SU-DHL-6 (cell line): Measurements from ENCODE around the gene RANBP1.

Experiments
- H2AFZ ChIP-seq: fragments of 200-600 bp; sonication (generic); 2 replicates; pipeline ENCODE4 v1.6.1; 2014; ENCODE audit warnings: low read depth, mild to moderate bottlenecking, moderate library complexity, mixed read lengths, antibody characterized with exemption, low read length; ENCODE audit not compliant: severe bottlenecking
- H3F3A ChIP-seq: fragments of 200-600 bp; shearing (Covaris generic); 2 replicates; pipeline ENCODE4 v1.6.0; 2016; ENCODE audit warnings: antibody characterized with exemption, mild to moderate bottlenecking; ENCODE audit not compliant: insufficient read depth
- H3K27ac ChIP-seq: fragments of 200-600 bp; sonication (generic); 2 replicates; pipeline ENCODE4 v1.5.1; 2016; ENCODE audit warnings: low read depth, mild to moderate bottlenecking, low read length, moderate library complexity, mixed read lengths
- H3K27me3 ChIP-seq: fragments of 200-600 bp; sonication (generic), shearing (Covaris generic); 2 replicates; pipeline ENCODE4 v1.6.0; 2014; ENCODE audit warnings: mild to moderate bottlenecking, low read length
- H3K36me3 ChIP-seq: fragments of 200-600 bp; sonication (generic); 2 replicates; pipeline ENCODE4 v1.6.1; 2014; ENCODE audit warnings: mild to moderate bottlenecking, low read length, mixed read lengths
- H3K4me2 ChIP-seq: fragments of 300-600, 200-600 bp; shearing (Covaris generic), sonication (generic); 2 replicates; pipeline ENCODE4 v1.6.0; 2014; ENCODE audit warnings: low read length, low read depth, mild to moderate bottlenecking; ENCODE audit not compliant: poor library complexity, severe bottlenecking
- H3K4me3 ChIP-seq: fragments of 200-600 bp; sonication (generic); 2 replicates; pipeline ENCODE4 v1.5.1; 2014; ENCODE audit warnings: antibody characterized with exemption, low read length, mild to moderate bottlenecking, mixed read lengths; ENCODE audit not compliant: insufficient read depth, poor library complexity, severe bottlenecking
- H3K79me2 ChIP-seq: fragments of 200-600 bp; sonication (generic); 2 replicates; pipeline ENCODE4 v1.6.1; 2014; ENCODE audit warnings: mild to moderate bottlenecking, low read length, moderate library complexity; ENCODE audit not compliant: insufficient read depth
- H3K9ac ChIP-seq: fragments of 200-600 bp; sonication (generic); 2 replicates; pipeline ENCODE4 v1.7.0; 2014; ENCODE audit warnings: mild to moderate bottlenecking, low read length
- H3K9me2 ChIP-seq: fragments of 200-600 bp; sonication (generic); replicated peaks from 2 replicates; pipeline ENCODE4 v1.6.1; 2014; ENCODE audit warnings: low read length; ENCODE audit not compliant: insufficient read depth
- H3K9me3 ChIP-seq: fragments of 200-600 bp; sonication (generic); 2 replicates; pipeline ENCODE4 v1.6.1; 2014; ENCODE audit warnings: low read length, mixed read lengths; ENCODE audit not compliant: insufficient read depth
- H4K20me1 ChIP-seq: fragments of 200-600 bp; sonication (generic); 2 replicates; pipeline ENCODE4 v1.6.1; 2014; ENCODE audit warnings: low read depth, mild to moderate bottlenecking, antibody characterized with exemption, low read length, moderate library complexity, mixed read lengths
- EZH2phosphoT487 ChIP-seq: fragments of 200-600 bp; sonication (generic), shearing (Covaris generic); conservative IDR thresholded peaks from 2 replicates; pipeline ENCODE4 v1.6.1; 2018; ENCODE audit warnings: mild to moderate bottlenecking, antibody characterized with exemption, low read length, moderate library complexity, mixed read lengths
- TF ChIP-seq, protein P1 (sequence below): fragments of 200-600 bp; sonication (generic); IDR thresholded peaks from one replicate; pipeline ENCODE4 v1.5.1; 2017; ENCODE audit warnings: antibody characterized with exemption, mild to moderate bottlenecking, low read length, moderate library complexity; ENCODE audit not compliant: insufficient read depth, poor library complexity, severe bottlenecking

Gene RANBP1

GRCh38 chr22:20150381-20151275 is 34.7 kb downstream of the RANBP1 start, which contains the start of gene CCDC188:
Gene CCDC188 (minus strand): TSS chr22:20151055. CDS start chr22:20150986, 69 bp downstream.
- H3K4me3 ChIP-seq: no peak within 1 kb of the TSS
- H3K9me2 ChIP-seq: no peaks in the 10 kb centered on the region
- no peaks in the 10 kb centered on the region for H4K20me1 ChIP-seq
- no peaks in the 10 kb centered on the region for H3K79me2 ChIP-seq
- H3K27ac ChIP-seq: no peak within 1 kb of the TSS
- no peak for TF ChIP-seq EZH2phosphoT487
- TF ChIP-seq, protein P1, sequence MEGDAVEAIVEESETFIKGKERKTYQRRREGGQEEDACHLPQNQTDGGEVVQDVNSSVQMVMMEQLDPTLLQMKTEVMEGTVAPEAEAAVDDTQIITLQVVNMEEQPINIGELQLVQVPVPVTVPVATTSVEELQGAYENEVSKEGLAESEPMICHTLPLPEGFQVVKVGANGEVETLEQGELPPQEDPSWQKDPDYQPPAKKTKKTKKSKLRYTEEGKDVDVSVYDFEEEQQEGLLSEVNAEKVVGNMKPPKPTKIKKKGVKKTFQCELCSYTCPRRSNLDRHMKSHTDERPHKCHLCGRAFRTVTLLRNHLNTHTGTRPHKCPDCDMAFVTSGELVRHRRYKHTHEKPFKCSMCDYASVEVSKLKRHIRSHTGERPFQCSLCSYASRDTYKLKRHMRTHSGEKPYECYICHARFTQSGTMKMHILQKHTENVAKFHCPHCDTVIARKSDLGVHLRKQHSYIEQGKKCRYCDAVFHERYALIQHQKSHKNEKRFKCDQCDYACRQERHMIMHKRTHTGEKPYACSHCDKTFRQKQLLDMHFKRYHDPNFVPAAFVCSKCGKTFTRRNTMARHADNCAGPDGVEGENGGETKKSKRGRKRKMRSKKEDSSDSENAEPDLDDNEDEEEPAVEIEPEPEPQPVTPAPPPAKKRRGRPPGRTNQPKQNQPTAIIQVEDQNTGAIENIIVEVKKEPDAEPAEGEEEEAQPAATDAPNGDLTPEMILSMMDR: no peak
- no peaks in the 10 kb centered on the region for H3K9me3 ChIP-seq
- H3K36me3 ChIP-seq: no peaks in the 10 kb centered on the region
- H3K4me2 ChIP-seq: no peak within 1 kb of the TSS
- H3F3A ChIP-seq: no peaks in the 10 kb centered on the region
- H2AFZ ChIP-seq: no peak within 1 kb of the TSS
- no peak within 1 kb of the TSS for H3K9ac ChIP-seq
- no peaks in the 10 kb centered on the region for H3K27me3 ChIP-seq

DNA sequence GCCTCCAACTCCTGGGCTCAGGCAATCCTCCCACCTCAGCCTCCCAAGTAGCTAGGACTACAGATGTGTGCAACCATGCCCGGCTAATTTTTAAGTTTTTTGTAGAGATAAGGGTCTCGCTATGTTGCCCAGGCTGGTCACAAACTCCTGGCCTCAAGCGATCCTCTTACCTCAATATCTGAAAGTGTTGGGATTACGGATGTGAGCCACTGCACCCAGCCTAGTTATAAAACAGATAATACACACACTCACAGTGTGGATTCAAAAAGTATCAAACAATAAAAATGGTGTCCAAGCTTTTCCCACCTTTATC is 35.3 kb downstream of the RANBP1 start:
- no peaks in the 10 kb centered on the region for H3K79me2 ChIP-seq
- no peak overlapping the region for H3K9ac ChIP-seq
- TF ChIP-seq, protein P1: no peak
- TF ChIP-seq EZH2phosphoT487: no peak
- H3K27me3 ChIP-seq: no peaks in the 10 kb centered on the region
- no peaks in the 10 kb centered on the region for H3F3A ChIP-seq
- no peaks in the 10 kb centered on the region for H3K36me3 ChIP-seq
- no peaks in the 10 kb centered on the region for H3K9me3 ChIP-seq
- H3K9me2 ChIP-seq: no peaks in the 10 kb centered on the region
- no peak overlapping the region for H2AFZ ChIP-seq
- no peak overlapping the region for H3K4me2 ChIP-seq
- no peak overlapping the region for H3K4me3 ChIP-seq
- H3K27ac ChIP-seq: no peak overlapping the region
- no peaks in the 10 kb centered on the region for H4K20me1 ChIP-seq

GRCh38 chr22:20152464-20152890 is 36.6 kb downstream of the RANBP1 start:
- Histone ChIP-seq H2AFZ (no peak overlapping the region), H3K27ac (no peak overlapping the region), H3K27me3 (no peaks in the 10 kb centered on the region), H3K9me3 (no peaks in the 10 kb centered on the region), H4K20me1 (no peaks in the 10 kb centered on the region), H3K4me2 (no peak overlapping the region), H3K36me3 (no peaks in the 10 kb centered on the region), H3K4me3 (no peak overlapping the region), H3K79me2 (no peaks in the 10 kb centered on the region), H3K9ac (no peak overlapping the region), H3K9me2 (no peaks in the 10 kb centered on the region), H3F3A (no peaks in the 10 kb centered on the region)
- no peak for TF ChIP-seq EZH2phosphoT487
- TF ChIP-seq, protein P1: no peak
